LNCaP clone FGC (cell line): Measurements from ENCODE around the gene MACF1.

Source experiments
- DNase-seq: peaks from one replicate; pipeline ENCODE4 v3.0.0-alpha.2; 2011; ENCODE audit warnings: low read depth
- H3K4me3 ChIP-seq: 2 replicates; pipeline ENCODE4 v1.5.1; 2011; ENCODE audit warnings: mild to moderate bottlenecking, low read depth, low read length, control low read depth
- CTCF ChIP-seq: IDR thresholded peaks from 2 replicates; pipeline ENCODE4 v1.5.1; 2012; ENCODE audit warnings: mild to moderate bottlenecking; ENCODE audit not compliant: control insufficient read depth, insufficient read depth; ENCODE audit errors: extremely low read depth

The MACF1 gene

GRCh38 chr1:39182804-39183203 is 21.7 kb upstream of the MACF1 start:
- no peak for DNase-seq
- H3K4me3 ChIP-seq: no peak overlapping the region
- TF ChIP-seq CTCF: no peak

- DNase-seq: no peak
- no peak overlapping the region for H3K4me3 ChIP-seq
- TF ChIP-seq CTCF: peak; percentile 23; the same call in 1 of the 2 replicates
Measured at GRCh38 chr1:39183503-39184353, 20.8 kb upstream of the MACF1 start.

GRCh38 chr1:39184354-39184818 is 20.1 kb upstream of the MACF1 start:
- no peak for DNase-seq
- no peak for TF ChIP-seq CTCF
- no peak overlapping the region for H3K4me3 ChIP-seq

- no peak overlapping the region for H3K4me3 ChIP-seq
- no peak for DNase-seq
- TF ChIP-seq CTCF: no peak
Measured at GRCh38 chr1:39187275-39188046, 17.0 kb upstream of the MACF1 start.

- no peak for DNase-seq
- no peak for TF ChIP-seq CTCF
- H3K4me3 ChIP-seq: no peak overlapping the region
Measured at GRCh38 chr1:39189592-39190041, 14.9 kb upstream of the MACF1 start.

- TF ChIP-seq CTCF: no peak
- H3K4me3 ChIP-seq: no peak overlapping the region
- DNase-seq: no peak
Measured at GRCh38 chr1:39190096-39190495, 14.4 kb upstream of the MACF1 start.
